ENCODE results near the gene NAV2. TPM values are rescaled to one million over a fixed set of nuclear protein-coding genes. Genes with fewer than 3 reads are reported as not detected.
"Not testable (repeated sequence)": the region's sequence is repeated elsewhere in the genome, so short reads cannot be mapped to it uniquely, and the experiment has no call there.

The NAV2 gene
- total RNA-seq, 1 experiment from 2014 or later, result 23.3 TPM

DNA sequence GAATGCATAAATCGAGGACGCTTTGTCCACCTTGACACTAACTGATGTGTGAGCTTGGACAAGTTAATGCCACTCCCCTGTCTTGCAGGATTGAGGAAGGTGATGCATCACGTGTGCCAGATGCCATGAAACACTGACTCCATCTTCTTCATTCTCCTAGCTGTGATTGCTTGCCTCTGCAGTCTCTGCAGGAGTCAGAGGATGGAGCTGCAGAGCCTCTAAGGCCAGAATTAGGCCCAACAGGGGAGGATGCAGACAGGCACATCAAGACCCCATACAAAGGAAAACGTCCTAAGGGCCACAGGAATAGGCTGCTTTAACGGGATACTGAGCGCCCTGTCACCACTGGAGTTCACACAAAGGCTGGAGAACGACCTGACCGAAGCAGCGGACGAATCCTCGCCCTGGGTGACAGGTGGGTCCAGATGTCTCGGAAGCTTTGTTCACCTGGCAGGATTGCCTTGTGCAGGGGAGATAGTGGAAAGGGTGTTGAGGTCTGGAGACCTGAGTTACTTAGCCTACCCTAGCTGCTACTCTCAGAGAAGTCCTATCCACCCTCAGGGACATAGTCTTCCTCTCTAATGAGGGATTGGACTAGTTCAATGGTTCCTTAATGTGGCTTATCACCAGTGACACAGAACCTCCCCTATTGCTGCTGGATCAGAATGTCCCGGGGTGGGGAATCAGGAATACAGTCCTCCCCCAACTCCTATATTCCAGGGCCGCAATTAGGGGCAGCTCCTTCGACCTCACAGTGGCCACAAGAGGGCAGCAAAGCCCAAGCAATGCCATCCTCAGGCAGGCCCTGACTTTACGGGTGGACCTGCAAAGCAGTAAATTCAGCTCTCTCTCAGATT lies 415.3 kb downstream of the NAV2 start:
- intact Hi-C loops (cut with micrococcal nuclease; ENCODE audit: unreplicated experiment), result loop anchor here (1.0 to 10.0 kb wide), 3 partner anchors 177 to 1387 kb away; no protein-coding TSS in a partner anchor
- H3K27ac ChIP-seq, result no peak overlapping the region
- peak; percentile 51 to 72 for DNase-seq
- no peaks in the 10 kb centered on the region for H3K79me2 ChIP-seq (ENCODE audit: low read depth)
- H3K9me3 ChIP-seq (ENCODE audit: insufficient read depth, low read depth), result no peaks in the 10 kb centered on the region
- no peaks in the 10 kb centered on the region for H3F3A ChIP-seq (ENCODE audit: insufficient read depth, low read depth)
- H3K9me2 ChIP-seq (ENCODE audit: insufficient read depth), result no peaks in the 10 kb centered on the region
- H3K4me1 ChIP-seq (replicated peaks; ENCODE audit: insufficient read depth), result no peaks in the 10 kb centered on the region
- no peaks in the 10 kb centered on the region for H3K36me3 ChIP-seq (ENCODE audit: low read depth)
- ChIA-PET POLR2A (ENCODE audit: unreplicated experiment) (interaction anchor here (0.5 to 0.7 kb wide), 2 partner anchors 211 to 225 kb away, joined by 4 read pairs; no protein-coding TSS in a partner anchor), CTCF (interaction anchor here (0.6 to 3.1 kb wide), 5 partner anchors 146 to 1384 kb away, joined by 3 to 17 read pairs (median 5); no protein-coding TSS in a partner anchor)
- no peaks in the 10 kb centered on the region for H4K20me1 ChIP-seq (ENCODE audit: insufficient read depth)
- H3K27me3 ChIP-seq (ENCODE audit: insufficient read depth, low read depth), result no peaks in the 10 kb centered on the region
- no peak overlapping the region for H3K4me3 ChIP-seq
- H2AFZ ChIP-seq, result no peak overlapping the region
- TF ChIP-seq, protein P1, sequence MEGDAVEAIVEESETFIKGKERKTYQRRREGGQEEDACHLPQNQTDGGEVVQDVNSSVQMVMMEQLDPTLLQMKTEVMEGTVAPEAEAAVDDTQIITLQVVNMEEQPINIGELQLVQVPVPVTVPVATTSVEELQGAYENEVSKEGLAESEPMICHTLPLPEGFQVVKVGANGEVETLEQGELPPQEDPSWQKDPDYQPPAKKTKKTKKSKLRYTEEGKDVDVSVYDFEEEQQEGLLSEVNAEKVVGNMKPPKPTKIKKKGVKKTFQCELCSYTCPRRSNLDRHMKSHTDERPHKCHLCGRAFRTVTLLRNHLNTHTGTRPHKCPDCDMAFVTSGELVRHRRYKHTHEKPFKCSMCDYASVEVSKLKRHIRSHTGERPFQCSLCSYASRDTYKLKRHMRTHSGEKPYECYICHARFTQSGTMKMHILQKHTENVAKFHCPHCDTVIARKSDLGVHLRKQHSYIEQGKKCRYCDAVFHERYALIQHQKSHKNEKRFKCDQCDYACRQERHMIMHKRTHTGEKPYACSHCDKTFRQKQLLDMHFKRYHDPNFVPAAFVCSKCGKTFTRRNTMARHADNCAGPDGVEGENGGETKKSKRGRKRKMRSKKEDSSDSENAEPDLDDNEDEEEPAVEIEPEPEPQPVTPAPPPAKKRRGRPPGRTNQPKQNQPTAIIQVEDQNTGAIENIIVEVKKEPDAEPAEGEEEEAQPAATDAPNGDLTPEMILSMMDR (conservative IDR thresholded peaks at IDR 0.05), result peak; percentile 93
- TF ChIP-seq EZH2 (IDR thresholded peaks at IDR 0.05; ENCODE audit: low read depth), result no peak
- no TSS peak for BruUV-seq (replicated peaks)
- H3K4me2 ChIP-seq, result no peak overlapping the region

DNA sequence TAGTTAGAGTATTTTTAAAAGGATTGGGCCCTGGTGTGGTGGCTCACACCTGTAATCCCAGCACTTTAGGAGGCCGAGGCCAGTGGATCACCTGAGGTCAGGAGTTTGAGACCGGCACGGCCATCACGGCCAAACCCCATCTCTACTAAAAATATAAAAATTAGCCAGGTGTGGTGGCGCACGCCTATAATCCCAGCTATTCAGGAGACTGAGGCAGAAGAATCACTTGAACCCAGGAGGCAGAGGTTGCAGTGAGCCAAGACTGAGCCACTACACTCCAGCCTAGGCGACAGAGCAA lies 415.8 kb downstream of the NAV2 start:
- H3K27ac ChIP-seq; H3K4me3 ChIP-seq; DNase-seq; H2AFZ ChIP-seq; H3K27me3 ChIP-seq (ENCODE audit: insufficient read depth, low read depth); H3K79me2 ChIP-seq (ENCODE audit: low read depth); H3K9me3 ChIP-seq (ENCODE audit: insufficient read depth, low read depth); H3K9me2 ChIP-seq (ENCODE audit: insufficient read depth); H4K20me1 ChIP-seq (ENCODE audit: insufficient read depth); BruUV-seq (replicated peaks); H3K4me2 ChIP-seq; H3K4me1 ChIP-seq (replicated peaks; ENCODE audit: insufficient read depth); H3F3A ChIP-seq (ENCODE audit: insufficient read depth, low read depth); H3K36me3 ChIP-seq (ENCODE audit: low read depth): not testable (repeated sequence)
- intact Hi-C loops (cut with micrococcal nuclease; ENCODE audit: unreplicated experiment), result loop anchor here (1.0 to 10.0 kb wide), 3 partner anchors 177 to 1386 kb away; no protein-coding TSS in a partner anchor
- ChIA-PET POLR2A (ENCODE audit: unreplicated experiment) (interaction anchor here (0.7 kb wide), 1 partner anchor 210 kb away, joined by 4 read pairs; no protein-coding TSS in a partner anchor), CTCF (interaction anchor here (1.4 to 3.1 kb wide), 2 partner anchors 226 to 1384 kb away, joined by 5 to 17 read pairs; no protein-coding TSS in a partner anchor)

DNA sequence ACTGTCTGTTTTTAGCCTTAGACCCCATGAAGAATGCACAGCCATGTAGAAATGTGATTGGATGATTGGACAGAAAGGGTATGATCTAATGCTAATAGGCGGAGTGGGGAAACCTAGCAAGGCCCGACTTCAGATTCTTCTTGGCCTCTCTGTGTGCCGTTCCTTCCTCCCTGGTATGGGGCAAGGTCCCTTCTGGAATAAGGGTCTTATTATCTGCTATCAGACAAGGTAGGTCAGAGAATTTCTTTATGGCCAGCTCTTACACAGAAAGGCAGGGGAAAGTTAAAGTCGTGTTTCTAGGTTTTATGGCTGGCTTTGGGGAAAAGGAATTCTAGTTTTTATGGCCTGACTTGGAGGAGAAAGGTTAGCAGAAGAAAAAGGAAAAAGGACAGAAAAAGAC lies 417.0 kb downstream of the NAV2 start:
- H4K20me1 ChIP-seq (ENCODE audit: insufficient read depth), result no peaks in the 10 kb centered on the region
- H3F3A ChIP-seq (ENCODE audit: insufficient read depth, low read depth), result no peaks in the 10 kb centered on the region
- H3K9me2 ChIP-seq (ENCODE audit: insufficient read depth), result no peaks in the 10 kb centered on the region
- H3K9me3 ChIP-seq (ENCODE audit: insufficient read depth, low read depth), result no peaks in the 10 kb centered on the region
- no peak for DNase-seq
- ChIA-PET CTCF (interaction anchor here (3.1 kb wide), 1 partner anchor 225 kb away, joined by 17 read pairs; no protein-coding TSS in a partner anchor), POLR2A (ENCODE audit: unreplicated experiment) (no interaction called here)
- no peaks in the 10 kb centered on the region for H3K4me1 ChIP-seq (replicated peaks; ENCODE audit: insufficient read depth)
- H3K79me2 ChIP-seq (ENCODE audit: low read depth), result no peaks in the 10 kb centered on the region
- no TSS peak for BruUV-seq (replicated peaks)
- H3K4me2 ChIP-seq, result no peak overlapping the region
- intact Hi-C loops (cut with micrococcal nuclease; ENCODE audit: unreplicated experiment), result loop anchor here (5.0 to 10.0 kb wide), 4 partner anchors 192 to 1385 kb away; no protein-coding TSS in a partner anchor
- H3K27me3 ChIP-seq (ENCODE audit: insufficient read depth, low read depth), result no peaks in the 10 kb centered on the region
- H2AFZ ChIP-seq, result no peak overlapping the region
- H3K36me3 ChIP-seq (ENCODE audit: low read depth), result no peaks in the 10 kb centered on the region
- no peak overlapping the region for H3K4me3 ChIP-seq
- no peak overlapping the region for H3K27ac ChIP-seq
- TF ChIP-seq, protein P1 (conservative IDR thresholded peaks at IDR 0.05), result no peak
- no peak for TF ChIP-seq EZH2 (IDR thresholded peaks at IDR 0.05; ENCODE audit: low read depth)

Data from PC-9 (cell line).